Measurements from ENCODE around the gene NUTF2.
"Not testable (repeated sequence)": the region's sequence is repeated elsewhere in the genome, so short reads cannot be mapped to it uniquely, and the experiment has no call there.

Gene NUTF2

DNA sequence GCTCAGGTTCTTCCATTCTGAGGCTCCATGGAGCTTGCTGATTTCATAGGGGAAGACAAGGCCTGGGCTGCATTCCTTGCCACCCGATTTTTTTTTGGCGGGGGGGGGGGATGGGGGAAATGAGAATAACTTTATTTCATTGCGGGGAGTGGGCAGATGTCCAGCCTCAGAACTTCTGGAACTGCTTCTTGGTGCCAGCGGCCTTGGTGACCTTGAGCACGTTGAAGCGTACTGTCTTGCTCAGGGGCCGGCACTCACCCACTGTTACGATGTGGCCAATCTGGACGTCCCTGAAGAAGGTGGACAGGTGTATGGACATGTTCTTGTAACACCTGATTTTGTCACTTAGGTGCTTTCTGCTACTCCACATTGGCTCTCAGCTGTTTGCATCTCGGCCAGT, 9.1 kb downstream of the NUTF2 start:
- Histone ChIP-seq H3K4me3 (ENCODE audit: low read length) (no peak overlapping the region), H3K27ac (ENCODE audit: low read length) (no peak overlapping the region), H3K4me1 (ENCODE audit: insufficient read depth, low read length) (peaks cover 17% of the 10 kb centered on the region), H3K27me3 (ENCODE audit: insufficient read depth, low read length) (no peaks in the 10 kb centered on the region), H3K9me3 (ENCODE audit: insufficient read depth, low read depth, low read length) (no peaks in the 10 kb centered on the region), H3K9ac (ENCODE audit: low read depth, low read length) (no peak overlapping the region), H3K36me3 (ENCODE audit: insufficient read depth, low read depth, low read length) (peaks cover 11% of the 10 kb centered on the region)

DNA sequence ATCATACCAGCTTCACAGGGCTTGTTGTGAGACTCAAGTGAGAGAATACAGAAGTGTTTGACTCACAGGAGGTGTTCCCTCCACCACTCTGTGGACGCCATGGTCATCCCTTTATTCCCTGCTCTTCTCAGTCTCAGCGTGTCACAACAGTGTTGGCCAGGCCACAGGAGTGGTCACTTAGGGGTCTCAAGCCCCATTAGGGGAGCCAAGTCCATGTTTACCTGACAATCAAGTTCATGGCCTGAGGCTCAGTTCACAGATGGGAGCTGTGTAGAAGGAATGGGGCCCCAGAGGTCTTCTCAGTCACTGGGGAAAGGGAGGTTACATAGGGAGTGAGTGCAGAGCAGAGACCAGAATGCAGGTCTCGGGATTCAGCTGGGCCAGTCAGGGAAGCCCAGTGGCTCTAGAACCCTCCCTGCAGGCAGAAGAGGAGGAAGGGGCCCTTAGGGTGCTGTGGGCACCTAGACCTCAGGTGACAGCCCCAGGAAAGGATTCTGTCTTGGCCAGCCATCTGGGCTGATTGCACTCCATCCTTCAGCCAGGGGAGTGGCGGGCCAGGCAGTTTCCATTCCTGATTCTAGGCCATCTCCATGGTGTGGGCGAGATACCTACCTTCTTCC, 10.3 kb downstream of the NUTF2 start:
- Histone ChIP-seq H3K4me1 (ENCODE audit: insufficient read depth, low read length) (peaks cover 17% of the 10 kb centered on the region), H3K9me3 (ENCODE audit: insufficient read depth, low read depth, low read length) (no peaks in the 10 kb centered on the region), H3K27ac (ENCODE audit: low read length) (no peak overlapping the region), H3K27me3 (ENCODE audit: insufficient read depth, low read length) (no peaks in the 10 kb centered on the region), H3K36me3 (ENCODE audit: insufficient read depth, low read depth, low read length) (peaks cover 18% of the 10 kb centered on the region), H3K9ac (ENCODE audit: low read depth, low read length) (no peak overlapping the region), H3K4me3 (ENCODE audit: low read length) (peak overlapping the region; percentile 21; the same call in 1 of the 2 replicates)

DNA sequence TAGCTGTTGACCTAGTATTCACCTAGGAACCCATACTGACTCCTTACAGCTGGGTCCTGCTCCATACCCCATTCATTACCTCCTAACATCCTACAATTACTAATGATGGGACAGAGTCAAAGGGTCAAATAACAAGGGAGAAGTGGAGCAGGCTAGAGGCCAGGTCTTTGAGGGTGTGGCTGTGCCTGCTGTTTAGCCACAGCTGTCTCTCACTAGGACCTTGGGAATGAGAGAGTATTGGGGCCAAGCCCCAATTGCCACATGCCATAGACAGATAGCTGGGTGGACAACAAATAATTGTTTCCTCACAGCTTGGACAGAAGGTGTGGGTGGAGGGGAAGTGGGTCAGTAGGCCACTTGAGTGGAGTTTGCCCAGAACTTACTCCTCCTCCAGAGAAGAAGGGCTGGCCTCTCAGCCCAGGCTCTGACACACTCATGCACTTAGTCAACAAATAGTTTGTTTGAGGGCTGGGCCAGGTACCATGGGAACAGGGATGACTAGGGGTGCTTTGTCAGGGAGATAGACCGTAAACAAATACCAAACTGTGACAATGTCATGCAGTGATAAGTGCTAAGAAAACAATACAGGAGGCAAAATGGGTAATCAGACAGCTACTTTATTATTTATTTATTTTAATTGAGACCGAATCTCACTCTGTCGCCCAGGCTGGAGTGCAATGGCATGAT, 11.0 kb downstream of the NUTF2 start:
- Histone ChIP-seq H3K4me3 (ENCODE audit: low read length) (peak overlapping the region; percentile 21; the same call in 1 of the 2 replicates), H3K27ac (ENCODE audit: low read length) (no peak overlapping the region), H3K36me3 (ENCODE audit: insufficient read depth, low read depth, low read length) (peaks cover 18% of the 10 kb centered on the region), H3K9me3 (ENCODE audit: insufficient read depth, low read depth, low read length) (no peaks in the 10 kb centered on the region), H3K9ac (ENCODE audit: low read depth, low read length) (peak overlapping the region; percentile 47; the same call in 1 of the 2 replicates), H3K27me3 (ENCODE audit: insufficient read depth, low read length) (no peaks in the 10 kb centered on the region), H3K4me1 (ENCODE audit: insufficient read depth, low read length) (peaks cover 17% of the 10 kb centered on the region)

DNA sequence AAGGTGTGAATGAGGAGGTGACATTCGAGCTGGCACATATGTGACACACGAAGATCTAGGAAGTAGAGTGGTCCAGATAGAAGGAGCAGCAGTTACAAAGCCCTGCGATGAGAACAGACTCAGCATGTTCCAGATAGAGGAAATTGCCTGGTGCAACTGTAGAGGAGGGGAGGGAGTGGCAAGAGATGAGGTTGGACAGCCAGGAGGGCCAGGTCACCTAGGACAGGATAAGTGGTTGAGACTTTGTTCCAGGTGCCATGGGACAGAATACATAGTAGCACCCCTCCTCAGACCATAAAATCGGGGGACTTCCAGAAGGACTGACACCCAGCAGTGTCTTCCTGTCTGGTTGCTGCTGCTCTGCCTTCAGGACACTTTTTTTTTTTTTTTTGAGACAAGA, 11.8 kb downstream of the NUTF2 start:
- Histone ChIP-seq H3K9me3 (ENCODE audit: insufficient read depth, low read depth, low read length) (no peaks in the 10 kb centered on the region), H3K4me3 (ENCODE audit: low read length) (no peak overlapping the region), H3K4me1 (ENCODE audit: insufficient read depth, low read length) (peaks cover 17% of the 10 kb centered on the region), H3K27ac (ENCODE audit: low read length) (no peak overlapping the region), H3K9ac (ENCODE audit: low read depth, low read length) (no peak overlapping the region; the same call in 1 of the 2 replicates), H3K27me3 (ENCODE audit: insufficient read depth, low read length) (no peaks in the 10 kb centered on the region), H3K36me3 (ENCODE audit: insufficient read depth, low read depth, low read length) (peaks cover 18% of the 10 kb centered on the region)

DNA sequence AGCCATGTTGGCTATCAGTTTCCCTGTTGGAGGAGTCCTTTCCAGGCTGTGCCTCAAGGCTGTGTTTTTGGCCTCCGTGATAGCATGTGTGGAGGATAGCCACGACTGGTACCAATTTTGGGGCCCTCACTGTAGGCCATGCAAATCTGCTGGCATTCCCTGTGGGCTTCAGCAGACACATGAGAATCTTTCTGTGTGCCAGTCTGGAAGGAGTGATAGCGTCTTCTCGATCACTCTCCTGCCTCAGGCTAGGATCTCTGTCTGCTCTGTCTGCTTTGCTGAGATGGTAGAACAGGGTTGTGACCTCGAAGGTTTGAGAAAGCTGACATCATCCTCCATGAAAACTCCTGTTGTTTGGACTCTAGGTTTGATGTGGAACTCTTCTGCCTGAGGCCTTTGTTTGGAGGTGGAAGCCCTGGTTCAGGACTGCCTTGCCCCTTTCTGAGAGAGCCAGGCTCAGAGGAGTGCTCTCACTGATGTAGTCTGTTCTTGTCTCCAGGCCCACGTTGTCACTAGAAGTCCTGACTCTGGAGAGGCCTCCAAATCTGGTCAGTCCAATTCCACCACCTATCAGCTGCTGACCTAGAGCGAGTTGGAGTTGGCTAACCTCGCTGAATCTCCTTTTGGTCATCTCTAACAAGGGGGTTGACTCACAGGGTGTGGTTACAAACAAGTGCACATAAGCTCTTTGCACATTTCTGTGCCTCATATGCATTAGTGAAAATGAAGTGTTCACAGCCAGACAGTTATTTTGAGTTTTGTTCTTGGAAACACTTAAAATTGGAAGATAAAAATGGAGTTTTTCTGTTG, 14.1 kb downstream of the NUTF2 start:
- no peak overlapping the region for H3K9ac ChIP-seq (ENCODE audit: low read depth, low read length)
- H3K36me3 ChIP-seq (ENCODE audit: insufficient read depth, low read depth, low read length), result peaks cover 22% of the 10 kb centered on the region
- no peaks in the 10 kb centered on the region for H3K27me3 ChIP-seq (ENCODE audit: insufficient read depth, low read length)
- H3K4me1 ChIP-seq (ENCODE audit: insufficient read depth, low read length), result peaks cover 11% of the 10 kb centered on the region
- H3K27ac ChIP-seq (ENCODE audit: low read length), result no peak overlapping the region
- H3K4me3 ChIP-seq (ENCODE audit: low read length), result no peak overlapping the region
- no peaks in the 10 kb centered on the region for H3K9me3 ChIP-seq (ENCODE audit: insufficient read depth, low read depth, low read length)

DNA sequence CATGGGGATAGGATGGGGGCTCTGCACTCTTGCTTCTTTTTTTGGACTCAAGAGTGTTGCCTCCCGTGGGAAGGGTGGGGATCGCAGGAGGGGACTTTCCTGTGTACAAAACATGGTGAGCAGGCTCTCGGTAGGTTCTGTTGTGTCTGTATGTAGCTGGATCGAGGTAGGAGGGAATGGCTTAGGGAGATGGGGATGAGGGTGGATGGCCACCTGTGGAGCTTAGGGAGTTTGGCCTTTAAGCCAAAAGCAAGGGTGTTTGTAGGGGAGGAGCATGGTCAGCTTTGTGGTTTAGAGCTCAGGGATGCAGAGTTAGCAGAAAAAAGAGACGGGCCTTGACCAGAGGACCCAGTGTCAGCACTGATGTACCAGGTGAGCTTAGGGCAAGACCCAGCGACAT, 15.1 kb downstream of the NUTF2 start:
- Histone ChIP-seq H3K9ac (ENCODE audit: low read depth, low read length) (no peak overlapping the region), H3K36me3 (ENCODE audit: insufficient read depth, low read depth, low read length) (peaks cover 33% of the 10 kb centered on the region), H3K27me3 (ENCODE audit: insufficient read depth, low read length) (no peaks in the 10 kb centered on the region), H3K4me3 (ENCODE audit: low read length) (no peak overlapping the region), H3K4me1 (ENCODE audit: insufficient read depth, low read length) (peaks cover 8% of the 10 kb centered on the region), H3K9me3 (ENCODE audit: insufficient read depth, low read depth, low read length) (no peaks in the 10 kb centered on the region), H3K27ac (ENCODE audit: low read length) (no peak overlapping the region)

DNA sequence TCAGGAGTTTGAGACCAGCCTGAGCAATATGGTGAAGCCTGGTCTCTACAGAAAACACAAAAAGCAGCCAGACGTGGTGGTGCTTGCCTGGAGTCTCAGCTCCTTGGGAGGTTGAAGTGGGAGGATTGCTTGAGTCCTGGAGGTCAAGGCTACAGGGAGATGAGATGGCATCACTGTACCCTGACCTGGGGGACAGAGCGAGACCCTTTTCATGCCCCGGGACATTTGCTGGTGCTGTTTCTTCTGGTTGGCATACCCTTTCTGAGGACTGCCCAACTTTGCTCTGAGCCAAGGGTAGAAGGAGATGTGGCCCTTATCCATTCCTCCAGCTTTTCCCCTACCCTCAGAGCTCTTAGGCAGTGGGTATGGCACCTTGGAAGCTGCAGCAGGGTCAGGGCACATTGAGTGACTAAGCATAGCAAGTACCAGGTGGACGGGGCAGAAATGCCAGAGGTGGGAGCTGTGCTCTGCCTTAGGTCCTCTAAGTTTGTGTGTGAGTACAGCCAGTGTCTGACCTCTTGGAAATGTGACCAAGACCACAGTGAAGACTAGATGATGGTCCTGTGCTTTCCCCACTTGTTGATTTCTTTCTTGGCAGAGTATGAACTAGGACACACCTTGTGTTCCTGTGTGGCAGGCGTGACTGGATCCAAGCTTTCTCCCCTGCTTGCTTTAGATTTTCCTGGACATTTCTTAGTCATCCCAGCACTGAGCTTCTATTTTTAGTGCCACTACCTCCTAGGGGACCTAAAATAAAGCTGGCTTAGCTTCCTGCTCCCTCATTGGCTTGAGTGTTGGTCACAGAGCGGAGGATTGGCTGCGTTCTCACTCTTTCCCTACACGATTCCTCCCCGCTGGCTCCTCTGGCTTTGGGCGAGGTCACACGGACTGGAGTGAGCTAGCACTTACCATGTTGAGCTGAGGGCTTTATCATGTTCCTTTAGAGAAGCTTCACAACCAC, 16.2 kb downstream of the NUTF2 start:
- Histone ChIP-seq H3K4me3 (ENCODE audit: low read length) (no peak overlapping the region), H3K27ac (ENCODE audit: low read length) (no peak overlapping the region), H3K9ac (ENCODE audit: low read depth, low read length) (no peak overlapping the region), H3K27me3 (ENCODE audit: insufficient read depth, low read length) (no peaks in the 10 kb centered on the region), H3K9me3 (ENCODE audit: insufficient read depth, low read depth, low read length) (no peaks in the 10 kb centered on the region), H3K36me3 (ENCODE audit: insufficient read depth, low read depth, low read length) (peaks cover 44% of the 10 kb centered on the region), H3K4me1 (ENCODE audit: insufficient read depth, low read length) (no peaks in the 10 kb centered on the region)

DNA sequence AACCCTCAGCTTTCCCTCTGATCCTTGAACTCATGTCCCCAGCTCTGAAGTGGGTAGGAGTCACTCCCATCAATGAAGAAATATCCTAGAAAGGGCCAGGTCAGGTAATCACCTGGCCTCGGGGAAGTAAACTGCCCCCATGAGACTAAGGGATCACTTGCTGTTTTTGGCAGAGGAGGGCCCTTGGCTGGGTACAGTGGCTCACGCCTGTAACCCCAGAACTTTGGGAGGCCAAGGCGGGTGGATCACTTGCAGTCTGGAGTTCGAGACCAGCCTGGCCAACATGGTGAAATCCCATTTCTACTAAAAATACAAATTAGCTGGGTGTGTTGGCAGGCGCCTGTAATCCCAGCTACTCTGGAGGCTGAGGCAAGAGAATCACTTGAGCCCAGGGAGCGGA, 17.3 kb downstream of the NUTF2 start:
- H3K9ac ChIP-seq (ENCODE audit: low read depth, low read length); H3K9me3 ChIP-seq (ENCODE audit: insufficient read depth, low read depth, low read length); H3K27me3 ChIP-seq (ENCODE audit: insufficient read depth, low read length); H3K27ac ChIP-seq (ENCODE audit: low read length); H3K4me1 ChIP-seq (ENCODE audit: insufficient read depth, low read length); H3K4me3 ChIP-seq (ENCODE audit: low read length): not testable (repeated sequence)
- H3K36me3 ChIP-seq (ENCODE audit: insufficient read depth, low read depth, low read length), result peaks cover 55% of the 10 kb centered on the region

DNA sequence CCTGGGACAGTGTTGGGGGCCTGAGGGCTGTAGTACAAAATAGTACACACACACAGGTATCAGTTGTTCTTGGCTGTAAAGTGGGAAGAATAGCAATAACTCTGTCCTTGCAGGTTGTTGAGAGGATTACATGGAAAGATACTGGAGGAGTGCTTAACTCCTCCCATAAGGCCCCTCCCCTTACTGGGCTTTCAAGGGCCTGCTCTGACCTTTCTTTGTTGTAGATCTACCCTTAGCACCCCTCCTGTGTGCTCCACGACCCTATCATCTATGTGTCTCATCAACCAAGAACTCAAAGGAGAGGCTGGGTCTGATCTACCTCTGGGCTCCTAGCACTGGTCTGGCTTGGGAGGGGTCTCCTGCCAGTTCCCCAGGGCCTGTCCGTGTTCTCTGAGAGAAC, 17.9 kb downstream of the NUTF2 start:
- Histone ChIP-seq H3K9ac (ENCODE audit: low read depth, low read length) (no peak overlapping the region), H3K4me3 (ENCODE audit: low read length) (no peak overlapping the region), H3K27ac (ENCODE audit: low read length) (no peak overlapping the region), H3K36me3 (ENCODE audit: insufficient read depth, low read depth, low read length) (peaks cover 60% of the 10 kb centered on the region), H3K9me3 (ENCODE audit: insufficient read depth, low read depth, low read length) (no peaks in the 10 kb centered on the region), H3K4me1 (ENCODE audit: insufficient read depth, low read length) (no peaks in the 10 kb centered on the region), H3K27me3 (ENCODE audit: insufficient read depth, low read length) (no peaks in the 10 kb centered on the region)

DNA sequence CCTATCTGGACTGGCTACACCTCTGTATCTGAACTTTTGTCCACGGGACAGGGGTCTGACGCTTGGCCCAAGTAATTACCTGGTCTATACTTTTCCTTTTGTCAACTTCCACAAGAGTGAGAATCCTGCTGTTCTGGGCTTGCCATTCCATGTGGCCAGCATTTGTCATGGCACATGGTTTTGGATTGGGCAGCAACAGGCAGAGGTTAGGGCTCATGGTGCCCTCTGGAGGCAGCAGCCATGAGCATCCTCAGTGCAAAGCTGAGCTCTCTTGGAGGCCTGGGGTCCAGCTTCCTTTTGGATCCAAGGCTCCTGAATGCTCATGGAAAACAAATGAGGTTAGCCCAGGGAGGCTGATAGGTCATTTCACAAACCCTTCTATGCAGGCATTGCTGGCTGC, 18.6 kb downstream of the NUTF2 start:
- no peaks in the 10 kb centered on the region for H3K9me3 ChIP-seq (ENCODE audit: insufficient read depth, low read depth, low read length)
- peaks cover 66% of the 10 kb centered on the region for H3K36me3 ChIP-seq (ENCODE audit: insufficient read depth, low read depth, low read length)

DNA sequence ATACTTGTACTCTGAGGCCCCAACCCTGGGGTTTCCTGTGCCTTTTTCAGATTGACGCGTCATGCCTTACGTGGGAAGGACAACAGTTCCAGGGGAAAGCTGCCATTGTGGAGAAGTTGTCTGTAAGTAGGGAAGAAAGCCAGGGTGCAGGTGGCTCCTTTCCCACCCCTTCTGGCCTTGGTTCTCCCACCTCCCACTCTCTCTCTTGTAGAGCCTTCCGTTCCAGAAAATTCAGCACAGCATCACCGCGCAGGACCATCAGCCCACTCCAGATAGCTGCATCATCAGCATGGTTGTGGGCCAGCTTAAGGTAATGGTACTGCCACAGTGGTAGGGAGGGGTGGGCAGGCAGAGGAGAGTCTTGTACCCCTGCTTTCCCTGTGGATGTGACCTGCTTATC, 21.6 kb downstream of the NUTF2 start:
- Histone ChIP-seq H3K4me3 (ENCODE audit: low read length) (no peak overlapping the region), H3K27me3 (ENCODE audit: insufficient read depth, low read length) (no peaks in the 10 kb centered on the region), H3K27ac (ENCODE audit: low read length) (no peak overlapping the region), H3K36me3 (ENCODE audit: insufficient read depth, low read depth, low read length) (peaks cover 67% of the 10 kb centered on the region), H3K9me3 (ENCODE audit: insufficient read depth, low read depth, low read length) (no peaks in the 10 kb centered on the region), H3K9ac (ENCODE audit: low read depth, low read length) (no peak overlapping the region), H3K4me1 (ENCODE audit: insufficient read depth, low read length) (no peaks in the 10 kb centered on the region)

More for the DNA sequence above, 18.6 kb downstream of the NUTF2 start:
- Histone ChIP-seq H3K27ac (ENCODE audit: low read length) (no peak overlapping the region), H3K4me3 (ENCODE audit: low read length) (no peak overlapping the region), H3K4me1 (ENCODE audit: insufficient read depth, low read length) (no peaks in the 10 kb centered on the region), H3K9ac (ENCODE audit: low read depth, low read length) (no peak overlapping the region), H3K27me3 (ENCODE audit: insufficient read depth, low read length) (no peaks in the 10 kb centered on the region)
